Neuronal stem cell (in vitro differentiated cells): Measurements from ENCODE around the gene RIIAD1. TPM values are rescaled to one million over a fixed set of nuclear protein-coding genes. Genes with fewer than 3 reads are reported as not detected.

Experiments used
- DNase-seq: peaks from one replicate; pipeline ENCODE4 v3.0.0-alpha.2; 2013; ENCODE audit warnings: low spot score
- H2AFZ ChIP-seq: one replicate; pipeline ENCODE4 v1.6.1; 2013; ENCODE audit warnings: mild to moderate bottlenecking, low read length, inconsistent platforms
- H2AK5ac ChIP-seq: 2 replicates; pipeline ENCODE4 v1.6.1; 2013; ENCODE audit warnings: low read depth, mild to moderate bottlenecking, inconsistent platforms, low read length, moderate library complexity, mixed read lengths
- H2BK120ac ChIP-seq: 2 replicates; pipeline ENCODE4 v1.6.1; 2013; ENCODE audit warnings: low read depth, mild to moderate bottlenecking, inconsistent platforms, low read length, moderate library complexity, mixed read lengths
- H2BK12ac ChIP-seq: one replicate; pipeline ENCODE4 v1.6.1; 2013; ENCODE audit warnings: low read length, inconsistent platforms
- H2BK15ac ChIP-seq: 2 replicates; pipeline ENCODE4 v1.6.1; 2013; ENCODE audit warnings: mild to moderate bottlenecking, low read length, inconsistent platforms, mixed read lengths
- H2BK5ac ChIP-seq: one replicate; pipeline ENCODE4 v1.6.1; 2013; ENCODE audit warnings: inconsistent platforms, mild to moderate bottlenecking, low read length, moderate library complexity
- H3K14ac ChIP-seq: one replicate; pipeline ENCODE4 v1.6.1; 2013; ENCODE audit warnings: low read length, inconsistent platforms
- H3K18ac ChIP-seq: 2 replicates; pipeline ENCODE4 v1.6.1; 2013; ENCODE audit warnings: low read length, inconsistent platforms
- H3K23ac ChIP-seq: 2 replicates; pipeline ENCODE4 v1.6.1; 2013; ENCODE audit warnings: low read depth, mild to moderate bottlenecking, mixed read lengths, low read length, inconsistent platforms; ENCODE audit not compliant: poor library complexity
- H3K27ac ChIP-seq: replicated peaks from 3 replicates; pipeline ENCODE4 v1.5.1; 2013; ENCODE audit warnings: low read length, inconsistent platforms
- H3K27me3 ChIP-seq, 3 experiments: 2 replicates each; pipeline ENCODE4 v1.6.1; 2013; ENCODE audit warnings: low read length in 3 of 3, mild to moderate bottlenecking in 2 of 3, inconsistent platforms in 1 of 3, low read depth in 1 of 3, mixed read lengths in 1 of 3, moderate library complexity in 1 of 3; ENCODE audit not compliant: control insufficient read depth in 3 of 3, insufficient read depth in 3 of 3
- H3K36me3 ChIP-seq, 2 donors: replicated peaks in 1 of 2; 2 replicates each; pipeline ENCODE4 v1.6.1; 2013; ENCODE audit warnings: low read length in 2 of 2; ENCODE audit not compliant: control insufficient read depth in 2 of 2, insufficient read depth in 2 of 2
- H3K4ac ChIP-seq: 2 replicates; pipeline ENCODE4 v1.6.1; 2013; ENCODE audit warnings: inconsistent platforms, mild to moderate bottlenecking, low read length, moderate library complexity
- H3K4me1 ChIP-seq, 2 donors: 1 replicate in 1 of 2; 2 replicates in 1 of 2; pipeline ENCODE4 v1.6.1; 2013; ENCODE audit warnings: low read length in 2 of 2, low read depth in 1 of 2; ENCODE audit not compliant: control insufficient read depth in 2 of 2, insufficient read depth in 1 of 2
- H3K4me2 ChIP-seq: one replicate; pipeline ENCODE4 v1.6.1; 2013; ENCODE audit warnings: mild to moderate bottlenecking, low read length, inconsistent platforms; ENCODE audit not compliant: insufficient read depth, poor library complexity, severe bottlenecking
- H3K4me3 ChIP-seq, 2 donors: 2 replicates each; pipeline ENCODE4 v1.5.1; 2013; ENCODE audit warnings: low read length in 2 of 2, mild to moderate bottlenecking in 2 of 2, inconsistent platforms in 1 of 2, moderate library complexity in 1 of 2
- H3K79me1 ChIP-seq: one replicate; pipeline ENCODE4 v1.6.1; 2013; ENCODE audit warnings: low read depth, mild to moderate bottlenecking, inconsistent platforms, low read length, moderate library complexity
- H3K9ac ChIP-seq: one replicate; pipeline ENCODE4 v1.6.1; 2013; ENCODE audit warnings: mild to moderate bottlenecking, low read depth, low read length, inconsistent platforms; ENCODE audit not compliant: poor library complexity
- H3K9me3 ChIP-seq, 2 donors: replicated peaks in 1 of 2; 2 replicates each; pipeline versions ENCODE3 to v1.6.1; 2013; ENCODE audit warnings: low read length in 2 of 2, mild to moderate bottlenecking in 2 of 2, inconsistent platforms in 1 of 2, low read depth in 1 of 2, mixed read lengths in 1 of 2, moderate library complexity in 1 of 2; ENCODE audit not compliant: control insufficient read depth in 2 of 2, insufficient read depth in 1 of 2
- H4K8ac ChIP-seq: one replicate; pipeline ENCODE4 v1.6.1; 2013; ENCODE audit warnings: low read depth, mild to moderate bottlenecking, inconsistent platforms, low read length, moderate library complexity
- H4K91ac ChIP-seq: one replicate; pipeline ENCODE4 v1.6.1; 2013; ENCODE audit warnings: low read length, low read depth, mild to moderate bottlenecking, inconsistent platforms; ENCODE audit not compliant: poor library complexity
- WGBS, 2 donors: extraction: QIAGEN DNeasy Blood & Tissue Kit; methylation state at CpG; one replicate each; pipeline ENCODE4 v1.1.7; 2013; ENCODE audit warnings: missing lambda C conversion rate in 2 of 2, mixed read lengths in 1 of 2; ENCODE audit not compliant: insufficient read length in 2 of 2, insufficient replicate concordance in 1 of 2; ENCODE audit errors: extremely low coverage in 2 of 2; 5-methylcytosine and 5-hydroxymethylcytosine counted together
- polyA plus RNA-seq, 2 experiments: library from polyadenylated mRNA; stranded (reverse); fragments of 200-250 nt; gene quantifications; one replicate each; pipeline ENCODE4 v1.2.3, GENCODE V29; 2013

The RIIAD1 gene
- polyA plus RNA-seq (2013, experiment 1 of 2): 1.5 TPM
- polyA plus RNA-seq (2013, experiment 2 of 2): 0.40 TPM

GRCh38 chr1:151720974-151721787, at the start of gene RIIAD1:
Gene RIIAD1, plus strand, starts transcription at chr1:151721522. Its CDS starts 15 bp downstream, at chr1:151721537.
- Histone ChIP-seq H4K91ac (no peak within 1 kb of the TSS), H2BK120ac (no peak within 1 kb of the TSS), H2BK15ac (peak within 1 kb of the TSS; percentile 6), H3K14ac (no peak within 1 kb of the TSS), H4K8ac (no peak within 1 kb of the TSS), H3K4ac (no peak within 1 kb of the TSS), H3K4me2 (peak within 1 kb of the TSS; percentile 76), H2BK12ac (no peak within 1 kb of the TSS), H3K18ac (no peak within 1 kb of the TSS), H2AK5ac (no peak within 1 kb of the TSS), H3K27me3 (peaks cover 0 to 81% (median 14%) of the 10 kb centered on the region in 3 experiments), H3K27ac (no peak within 1 kb of the TSS), H3K4me3 (peak within 1 kb of the TSS; percentile 36 to 79), H3K9me3 (peaks cover 0 to 5% of the 10 kb centered on the region in 2 donors), H3K36me3 (no peaks in the 10 kb centered on the region), H2AFZ (peak within 1 kb of the TSS; percentile 88), H3K79me1 (no peaks in the 10 kb centered on the region), H2BK5ac (no peak within 1 kb of the TSS), H3K23ac (no peak within 1 kb of the TSS), H3K9ac (no peak within 1 kb of the TSS), H3K4me1 (peaks cover 17 to 24% of the 10 kb centered on the region in 2 donors)
- DNase-seq: peak; percentile 69
- WGBS, 2 donors: no CpG with 5 or more reads among the region's 44 CpGs

DNA sequence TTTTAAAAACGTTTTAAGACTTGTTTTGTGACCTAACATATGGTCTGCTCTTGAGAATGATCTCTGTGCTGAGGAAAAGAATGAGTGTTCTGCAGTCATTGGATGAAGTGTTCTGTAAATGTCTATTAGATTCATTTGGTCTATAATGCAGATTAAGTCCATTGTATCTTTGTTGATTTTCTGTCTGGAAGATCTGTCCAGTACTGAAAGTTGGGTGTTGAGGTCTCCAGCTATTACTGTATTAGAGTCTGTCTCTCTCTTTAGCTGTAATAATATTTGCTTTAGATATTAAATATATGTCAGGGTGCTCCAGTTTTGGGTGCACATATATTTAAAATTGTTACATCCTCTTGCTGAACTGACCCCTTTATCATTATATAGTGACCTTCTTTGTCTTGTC, 47.9 kb upstream of the RIIAD1 start:
- Histone ChIP-seq H3K23ac (no peak overlapping the region), H3K4me1 (no peaks in the 10 kb centered on the region), H3K27me3 (no peaks in the 10 kb centered on the region), H4K91ac (no peak overlapping the region), H4K8ac (no peak overlapping the region), H2BK15ac (no peak overlapping the region), H3K79me1 (no peaks in the 10 kb centered on the region), H2BK120ac (no peak overlapping the region), H3K4ac (no peak overlapping the region), H3K4me3 (no peak overlapping the region), H3K27ac (no peak overlapping the region), H3K36me3 (peaks cover 5 to 45% of the 10 kb centered on the region in 2 donors), H2AFZ (no peak overlapping the region), H3K9ac (no peak overlapping the region), H2BK5ac (no peak overlapping the region), H2AK5ac (no peak overlapping the region), H3K9me3 (peaks cover 0 to 15% of the 10 kb centered on the region in 2 donors), H3K18ac (no peak overlapping the region), H3K14ac (no peak overlapping the region), H2BK12ac (no peak overlapping the region), H3K4me2 (no peak overlapping the region)
- DNase-seq: no peak
- no CpG with 5 or more reads among the region's 1 CpG for WGBS, 2 donors

GRCh38 chr1:151680391-151680790, 40.9 kb upstream of the RIIAD1 start:
- Histone ChIP-seq H3K27ac (no peak overlapping the region), H3K9ac (no peak overlapping the region), H4K91ac (no peak overlapping the region), H3K79me1 (no peaks in the 10 kb centered on the region), H3K4me2 (no peak overlapping the region), H2BK12ac (no peak overlapping the region), H3K14ac (no peak overlapping the region), H3K36me3 (peaks cover 0 to 69% of the 10 kb centered on the region in 2 donors), H2AK5ac (no peak overlapping the region), H3K9me3 (no peaks in the 10 kb centered on the region), H4K8ac (no peak overlapping the region), H2AFZ (no peak overlapping the region), H3K23ac (no peak overlapping the region), H3K4ac (no peak overlapping the region), H3K4me3 (no peak overlapping the region), H2BK120ac (no peak overlapping the region), H3K4me1 (no peaks in the 10 kb centered on the region), H3K18ac (no peak overlapping the region), H2BK5ac (no peak overlapping the region), H3K27me3 (no peaks in the 10 kb centered on the region), H2BK15ac (no peak overlapping the region)
- DNase-seq: no peak
- WGBS, 2 donors: no CpG with 5 or more reads among the region's 4 CpGs

GRCh38 chr1:151680826-151681225, 40.5 kb upstream of the RIIAD1 start:
- Histone ChIP-seq H2AFZ (no peak overlapping the region), H2BK12ac (no peak overlapping the region), H4K91ac (no peak overlapping the region), H3K4me3 (no peak overlapping the region), H2BK120ac (no peak overlapping the region), H3K27ac (no peak overlapping the region), H3K4me2 (no peak overlapping the region), H2BK15ac (no peak overlapping the region), H3K27me3 (no peaks in the 10 kb centered on the region), H3K4me1 (no peaks in the 10 kb centered on the region), H3K79me1 (no peaks in the 10 kb centered on the region), H2AK5ac (no peak overlapping the region), H3K9me3 (no peaks in the 10 kb centered on the region), H3K18ac (no peak overlapping the region), H3K4ac (no peak overlapping the region), H3K36me3 (peaks cover 0 to 74% of the 10 kb centered on the region in 2 donors), H3K14ac (no peak overlapping the region), H3K23ac (no peak overlapping the region), H3K9ac (no peak overlapping the region), H4K8ac (no peak overlapping the region), H2BK5ac (no peak overlapping the region)
- WGBS, 2 donors: no CpG with 5 or more reads among the region's 3 CpGs
- DNase-seq: no peak
